NT2/D1 (cell line): ENCODE measurements around the gene PSMD5.

Experiments
- DNase-seq: peaks from one replicate; pipeline ENCODE4 v3.0.0-alpha.2; 2011; ENCODE audit warnings: low read depth, low spot score
- H3K27me3 ChIP-seq: 2 replicates; pipeline ENCODE4 v1.6.0; 2011; ENCODE audit warnings: mild to moderate bottlenecking; ENCODE audit not compliant: insufficient read length, insufficient read depth
- H3K36me3 ChIP-seq: 2 replicates; pipeline ENCODE4 v1.6.1; 2011; ENCODE audit warnings: mild to moderate bottlenecking, low read length, mixed read lengths; ENCODE audit not compliant: insufficient read depth, insufficient read length
- H3K4me1 ChIP-seq: 2 replicates; pipeline ENCODE4 v1.5.1; 2011; ENCODE audit not compliant: insufficient read depth, insufficient read length
- H3K4me3 ChIP-seq: 2 replicates; pipeline ENCODE4 v1.5.1; 2011; ENCODE audit warnings: low read depth; ENCODE audit not compliant: insufficient read length
- H3K9ac ChIP-seq: 2 replicates; pipeline ENCODE4 v1.6.0; 2011; ENCODE audit warnings: low read depth; ENCODE audit not compliant: insufficient read length
- H3K9me3 ChIP-seq: 2 replicates; pipeline ENCODE4 v1.5.1; 2011; ENCODE audit warnings: mild to moderate bottlenecking, low read length; ENCODE audit not compliant: insufficient read depth
- SUZ12 ChIP-seq: IDR thresholded peaks from 2 replicates; pipeline ENCODE4 v1.6.1; 2011; ENCODE audit not compliant: insufficient read length, insufficient read depth; ENCODE audit errors: extremely low read depth
- YY1 ChIP-seq: IDR thresholded peaks from 2 replicates; pipeline ENCODE4 v1.6.1; 2011; ENCODE audit not compliant: insufficient read length, insufficient read depth
- ZNF274 ChIP-seq: IDR thresholded peaks from 2 replicates; pipeline ENCODE4 v1.6.1; 2011; ENCODE audit warnings: mild to moderate bottlenecking, low read depth, low read length

PSMD5 gene

GRCh38 chr9:120845255-120845654 is 2.5 kb upstream of the PSMD5 start:
- Histone ChIP-seq H3K4me1 (no peaks in the 10 kb centered on the region), H3K9me3 (peaks cover 5% of the 10 kb centered on the region; the same call in 1 of the 2 replicates), H3K27me3 (no peaks in the 10 kb centered on the region), H3K4me3 (no peak overlapping the region), H3K36me3 (peaks cover 22% of the 10 kb centered on the region), H3K9ac (no peak overlapping the region)
- TF ChIP-seq SUZ12, result no peak
- no peak for TF ChIP-seq ZNF274
- TF ChIP-seq YY1, result no peak
- no peak for DNase-seq

- Histone ChIP-seq H3K9ac (peak overlapping the region; percentile 96), H3K36me3 (peaks cover 35% of the 10 kb centered on the region)
- DNase-seq, result no peak
These were observed 615 bp downstream of the PSMD5 start for GRCh38 chr9:120841930-120842684.

DNA sequence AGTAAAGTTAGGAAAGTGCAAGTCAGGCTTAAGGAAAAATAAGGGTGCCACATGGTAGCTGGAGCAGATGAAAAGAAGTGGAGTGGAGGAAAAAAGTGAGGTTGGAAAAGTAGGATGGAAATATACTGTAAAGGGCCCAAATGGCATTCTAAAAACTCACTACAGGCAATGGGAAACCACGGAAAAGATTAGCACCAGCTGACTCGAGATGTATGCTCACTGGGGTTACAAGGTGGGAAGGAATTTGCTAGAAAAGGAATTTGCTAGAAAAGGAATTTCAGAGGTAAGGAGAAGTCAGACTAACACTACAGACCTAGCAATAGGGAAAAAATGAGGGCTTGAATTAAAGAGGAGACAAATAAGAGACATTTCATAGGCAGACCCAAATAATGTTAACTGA is 3.6 kb downstream of the PSMD5 start:
- DNase-seq, result no peak
- no peak overlapping the region for H3K9ac ChIP-seq
- TF ChIP-seq YY1 (no peak), SUZ12 (no peak), ZNF274 (no peak)

More at GRCh38 chr9:120841930-120842684, 615 bp downstream of the PSMD5 start:
- TF ChIP-seq ZNF274 (no peak), YY1 (no peak)
- H3K9me3 ChIP-seq, result peaks cover 5% of the 10 kb centered on the region; the same call in 1 of the 2 replicates
- H3K4me1 ChIP-seq, result no peaks in the 10 kb centered on the region
- H3K27me3 ChIP-seq, result no peaks in the 10 kb centered on the region
- peak overlapping the region; percentile 93 for H3K4me3 ChIP-seq

GRCh38 chr9:120837921-120838320 is 4.8 kb downstream of the PSMD5 start:
- no peak for TF ChIP-seq SUZ12
- TF ChIP-seq ZNF274, result no peak
- no peak for TF ChIP-seq YY1
- H3K4me1 ChIP-seq, result no peaks in the 10 kb centered on the region
- H3K36me3 ChIP-seq, result peaks cover 42% of the 10 kb centered on the region
- H3K4me3 ChIP-seq, result no peak overlapping the region
- H3K9me3 ChIP-seq, result no peaks in the 10 kb centered on the region
- H3K27me3 ChIP-seq, result no peaks in the 10 kb centered on the region
- no peak overlapping the region for H3K9ac ChIP-seq
- no peak for DNase-seq

More for the DNA sequence above, 3.6 kb downstream of the PSMD5 start:
- H3K4me1 ChIP-seq, result no peaks in the 10 kb centered on the region
- H3K4me3 ChIP-seq, result no peak overlapping the region
- no peaks in the 10 kb centered on the region for H3K27me3 ChIP-seq
- H3K9me3 ChIP-seq, result peaks cover 5% of the 10 kb centered on the region; the same call in 1 of the 2 replicates
- peaks cover 38% of the 10 kb centered on the region for H3K36me3 ChIP-seq

DNA sequence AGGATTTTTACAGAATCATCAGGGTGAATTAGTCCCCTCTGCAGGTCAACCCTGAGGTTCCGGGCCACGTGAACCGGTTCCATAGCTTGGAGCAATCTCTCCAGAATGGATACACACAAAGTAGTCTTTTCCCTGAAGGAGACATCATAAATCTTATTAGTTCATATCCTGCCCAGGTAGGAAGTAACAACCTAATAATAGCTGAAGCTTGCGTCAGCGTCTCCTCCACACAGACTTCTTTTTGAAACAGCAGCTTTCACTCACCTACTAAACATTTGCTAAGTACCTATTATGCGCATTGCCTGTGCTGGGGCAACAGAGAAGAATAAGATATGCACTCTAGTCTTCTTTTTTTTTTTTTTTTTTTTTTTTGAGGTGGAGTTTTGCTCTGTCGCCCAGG is 9.4 kb downstream of the PSMD5 start:
- H3K36me3 ChIP-seq, result peaks cover 72% of the 10 kb centered on the region
- H3K9me3 ChIP-seq, result no peaks in the 10 kb centered on the region
- no peak overlapping the region for H3K4me3 ChIP-seq
- H3K27me3 ChIP-seq, result no peaks in the 10 kb centered on the region
- H3K4me1 ChIP-seq, result no peaks in the 10 kb centered on the region
- TF ChIP-seq YY1, result no peak
- no peak for TF ChIP-seq ZNF274
- no peak for TF ChIP-seq SUZ12
- H3K9ac ChIP-seq, result no peak overlapping the region
- DNase-seq, result no peak

GRCh38 chr9:120832807-120833206 is 9.9 kb downstream of the PSMD5 start:
- Histone ChIP-seq H3K4me3 (no peak overlapping the region), H3K9me3 (no peaks in the 10 kb centered on the region), H3K27me3 (no peaks in the 10 kb centered on the region), H3K36me3 (peaks cover 74% of the 10 kb centered on the region), H3K9ac (no peak overlapping the region), H3K4me1 (no peaks in the 10 kb centered on the region)
- no peak for DNase-seq
- TF ChIP-seq YY1, result no peak

DNA sequence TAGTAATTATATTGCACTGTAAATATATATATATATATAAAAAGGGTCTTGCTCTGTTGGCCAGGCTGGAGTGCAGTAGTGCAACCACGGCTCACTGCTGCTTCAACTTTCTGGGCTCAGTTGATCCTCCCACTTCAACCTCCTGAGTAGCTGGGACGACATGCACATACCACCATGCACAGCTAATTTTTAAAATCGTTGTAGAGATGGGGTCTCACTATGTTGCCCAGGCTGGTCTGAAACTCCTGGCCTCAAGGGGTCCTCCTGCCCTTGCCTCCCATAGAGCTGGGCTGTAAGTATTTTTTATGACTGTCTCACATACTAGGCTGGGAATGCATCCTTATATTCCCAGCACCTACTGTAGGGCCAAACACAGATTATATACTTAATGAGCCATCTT is 11.9 kb downstream of the PSMD5 start:
- DNase-seq, result no peak
- H3K4me3 ChIP-seq, result no peak overlapping the region
- H3K9ac ChIP-seq, result no peak overlapping the region
- no peaks in the 10 kb centered on the region for H3K4me1 ChIP-seq
- H3K36me3 ChIP-seq, result peaks cover 84% of the 10 kb centered on the region
- no peaks in the 10 kb centered on the region for H3K9me3 ChIP-seq
- no peaks in the 10 kb centered on the region for H3K27me3 ChIP-seq
- TF ChIP-seq SUZ12 (no peak), ZNF274 (no peak), YY1 (no peak)

- Histone ChIP-seq H3K36me3 (peaks cover 80% of the 10 kb centered on the region), H3K4me3 (no peak overlapping the region), H3K4me1 (no peaks in the 10 kb centered on the region), H3K9ac (no peak overlapping the region), H3K9me3 (no peaks in the 10 kb centered on the region), H3K27me3 (no peaks in the 10 kb centered on the region)
- TF ChIP-seq ZNF274 (no peak), YY1 (no peak), SUZ12 (no peak)
- no peak for DNase-seq
These were observed 12.6 kb downstream of the PSMD5 start for GRCh38 chr9:120830151-120830550.
